DMS53 treated with DMSO at 0.1 percent for 48 hours (cell line): ENCODE measurements around the gene TRAPPC12.

Source experiments
- DNase-seq: peaks from one replicate; lab custom pipeline; 2025; ENCODE audit not compliant: unreplicated experiment; lab: John Stamatoyannopoulos, UW

Gene TRAPPC12

DNA sequence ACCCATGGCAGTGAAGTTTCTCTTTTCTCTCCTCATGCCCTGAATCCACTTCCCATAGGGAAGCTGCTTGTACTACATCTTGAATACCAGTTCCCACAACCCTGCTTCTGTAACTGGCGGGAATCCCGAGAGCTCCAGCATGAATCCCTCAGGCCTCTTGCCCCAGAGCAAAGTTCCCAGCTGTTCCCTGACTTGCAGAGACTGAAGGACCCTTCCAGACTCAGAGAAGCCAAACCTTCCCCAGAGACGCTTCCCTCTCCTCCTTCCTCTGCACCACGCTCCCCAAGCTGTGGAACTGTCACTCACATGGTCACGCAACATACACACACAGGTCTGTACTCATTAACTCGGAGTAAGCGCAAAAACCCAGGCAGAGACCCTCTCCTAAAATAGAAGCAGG, 26.4 kb downstream of the TRAPPC12 start:
- DNase-seq, result no peak

DNA sequence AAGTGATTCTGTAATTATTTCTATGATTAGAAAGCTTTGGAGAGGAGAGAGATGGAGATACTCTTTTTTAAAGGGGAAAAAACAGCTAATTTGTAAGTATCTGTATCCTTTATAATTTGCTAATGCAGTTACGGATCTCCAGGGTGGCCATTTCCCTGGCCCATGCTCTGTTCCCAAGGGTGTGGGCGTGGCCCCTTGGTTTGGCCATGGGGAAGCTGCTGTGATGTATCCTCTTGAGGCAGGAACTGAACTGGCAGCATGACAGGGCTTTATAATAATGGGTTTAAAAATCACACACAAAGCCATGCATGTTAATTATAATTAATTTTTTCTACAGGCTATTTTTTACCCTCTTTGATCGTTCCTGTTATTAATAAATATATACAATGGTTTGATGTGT, 27.0 kb downstream of the TRAPPC12 start:
- no peak for DNase-seq

DNA sequence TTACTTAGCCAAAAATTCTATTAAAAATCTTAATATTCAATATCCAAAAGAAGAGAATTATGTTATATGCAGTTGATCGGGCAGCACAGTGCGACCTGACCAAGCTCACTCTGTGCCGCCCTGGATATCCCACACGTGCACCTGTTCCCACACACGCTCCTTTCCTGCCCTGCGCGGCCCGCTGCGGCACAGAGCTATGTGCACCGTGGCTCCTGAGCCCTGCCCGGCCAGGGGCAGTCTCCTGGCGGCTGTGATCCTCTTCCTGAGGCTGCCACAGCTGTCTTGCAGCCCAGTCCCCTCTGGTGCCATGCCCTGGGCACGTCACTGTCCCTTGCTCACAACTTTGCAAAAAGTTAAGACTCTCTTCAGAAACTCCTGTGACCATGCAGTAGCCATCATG, 29.3 kb downstream of the TRAPPC12 start:
- no peak for DNase-seq

DNA sequence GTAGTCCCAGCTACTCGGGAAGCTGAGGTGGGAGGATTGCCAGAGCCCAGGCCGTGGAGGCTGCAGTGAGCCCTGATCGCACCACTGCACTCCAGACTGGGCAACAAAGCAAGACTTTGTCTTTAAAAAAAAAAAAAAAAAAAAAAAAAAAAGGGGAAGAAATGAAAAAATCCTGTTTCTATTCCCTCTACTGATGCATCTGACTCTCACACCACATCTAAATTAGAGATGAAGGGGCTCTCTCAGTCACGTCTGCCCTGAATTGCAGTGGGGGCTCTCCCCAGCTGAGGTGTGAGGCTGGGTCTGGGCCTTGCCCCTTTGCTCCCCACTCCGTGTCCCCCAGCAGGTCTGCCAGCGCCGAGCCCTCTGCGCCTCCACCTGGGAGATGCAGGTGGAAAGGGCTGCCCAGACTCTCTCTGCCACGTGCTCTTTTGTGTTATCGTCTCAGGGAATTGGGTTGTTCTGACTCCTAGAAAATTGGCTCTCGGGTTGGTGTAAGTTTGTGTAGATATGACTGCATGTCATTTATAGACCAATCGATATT, 30.2 kb downstream of the TRAPPC12 start:
- no peak for DNase-seq

DNA sequence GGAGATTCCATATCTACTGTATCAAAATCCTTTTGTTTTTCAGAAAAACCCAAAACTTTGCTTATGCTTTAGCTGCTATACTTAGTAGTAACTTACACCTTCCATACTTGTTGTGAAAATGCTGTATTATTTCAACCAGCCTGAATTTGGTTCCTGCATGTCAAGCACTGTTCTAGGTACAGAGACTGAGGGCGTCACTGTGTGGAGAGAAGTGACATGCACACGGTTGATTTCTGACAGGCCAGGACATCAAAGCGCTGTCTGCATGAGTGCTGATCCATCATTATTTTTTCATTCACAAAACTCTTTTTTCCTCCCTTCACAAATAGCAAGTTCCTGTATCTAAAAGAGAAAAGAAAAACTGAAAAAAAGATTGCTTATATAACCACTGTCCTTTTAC, 31.6 kb downstream of the TRAPPC12 start:
- no peak for DNase-seq

DNA sequence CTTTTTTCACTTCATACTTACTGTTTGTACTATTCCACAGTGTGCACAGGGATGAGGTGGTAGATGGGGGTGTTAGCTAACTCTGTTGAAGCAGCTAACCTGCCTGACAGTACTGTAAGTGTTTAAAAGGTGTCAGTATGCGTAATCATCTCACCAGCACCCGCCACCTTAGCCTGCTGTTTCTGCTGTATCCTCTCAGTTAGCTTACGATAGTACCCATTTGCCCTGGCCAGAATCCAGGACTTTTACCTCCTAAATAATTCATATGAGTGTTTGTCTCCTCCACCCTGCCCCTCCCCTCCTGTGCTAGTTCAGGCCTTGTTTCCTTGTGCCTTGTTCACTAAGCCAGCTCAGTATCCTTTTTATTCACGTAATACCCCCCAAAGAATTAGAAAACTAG, 34.2 kb downstream of the TRAPPC12 start:
- no peak for DNase-seq

DNA sequence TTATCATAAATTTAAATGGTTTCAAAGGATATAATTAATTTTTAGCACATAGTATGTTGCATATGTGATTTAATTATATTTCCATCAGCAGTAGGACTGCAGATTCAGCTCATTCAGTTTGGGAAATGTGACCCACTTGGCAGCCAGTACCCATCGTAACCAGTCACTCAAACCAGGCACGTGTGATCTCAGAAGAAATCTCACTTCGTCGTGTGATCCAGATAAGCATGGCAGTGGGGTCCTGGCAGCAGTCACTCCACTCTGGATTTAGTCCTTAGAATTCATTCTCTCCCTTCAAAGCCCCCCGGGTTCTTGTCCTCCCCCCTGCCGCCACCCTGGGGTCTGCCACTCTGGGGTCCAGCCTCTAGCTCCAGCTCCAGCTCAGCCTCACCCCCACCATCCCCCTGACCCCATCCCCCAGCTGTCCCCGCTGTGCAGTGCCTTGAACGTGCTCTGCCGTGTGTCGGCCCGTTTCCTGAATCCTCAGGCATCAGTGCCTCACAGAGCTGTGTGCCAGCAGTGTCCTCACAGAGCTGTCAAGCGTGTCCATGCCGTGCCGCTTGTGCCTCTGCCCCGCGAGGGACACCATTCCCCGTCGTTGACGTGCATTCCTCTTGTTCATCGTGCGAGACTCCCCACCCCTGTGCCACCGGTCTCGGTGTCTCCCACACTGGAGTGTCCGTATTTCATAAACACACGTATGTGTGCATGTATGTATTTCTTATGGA, 34.8 kb downstream of the TRAPPC12 start:
- no peak for DNase-seq

DNA sequence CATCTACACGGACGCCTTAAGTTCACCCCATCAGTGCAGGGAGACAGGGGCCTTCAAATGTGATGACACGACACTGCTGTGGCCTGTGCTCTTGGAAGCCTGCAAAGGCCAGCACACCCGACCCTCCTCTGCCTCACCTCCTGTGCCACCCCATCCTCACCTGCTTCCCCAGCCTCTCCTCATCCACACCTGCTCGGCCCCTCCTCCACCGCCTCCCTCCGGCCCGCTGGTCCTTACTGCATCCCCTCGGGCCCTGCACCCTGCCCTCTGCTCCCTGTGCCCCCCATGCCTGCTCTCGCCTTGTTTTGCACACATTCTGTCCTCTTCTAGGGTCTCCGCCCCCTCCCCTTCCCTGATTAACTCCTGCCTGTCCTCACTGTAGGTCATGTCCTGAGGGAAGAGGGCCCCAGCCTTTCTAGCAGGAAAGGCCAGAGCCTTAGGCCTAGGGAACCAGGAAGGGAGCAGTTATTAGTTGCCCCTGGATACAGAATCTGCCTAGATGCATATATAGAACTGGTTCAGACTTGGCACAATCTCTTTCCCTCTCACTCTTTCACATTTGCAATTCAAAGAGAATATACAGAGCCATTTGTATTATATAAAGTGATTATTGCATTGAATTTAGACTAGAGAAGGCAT, 39.4 kb downstream of the TRAPPC12 start:
- DNase-seq, result no peak

DNA sequence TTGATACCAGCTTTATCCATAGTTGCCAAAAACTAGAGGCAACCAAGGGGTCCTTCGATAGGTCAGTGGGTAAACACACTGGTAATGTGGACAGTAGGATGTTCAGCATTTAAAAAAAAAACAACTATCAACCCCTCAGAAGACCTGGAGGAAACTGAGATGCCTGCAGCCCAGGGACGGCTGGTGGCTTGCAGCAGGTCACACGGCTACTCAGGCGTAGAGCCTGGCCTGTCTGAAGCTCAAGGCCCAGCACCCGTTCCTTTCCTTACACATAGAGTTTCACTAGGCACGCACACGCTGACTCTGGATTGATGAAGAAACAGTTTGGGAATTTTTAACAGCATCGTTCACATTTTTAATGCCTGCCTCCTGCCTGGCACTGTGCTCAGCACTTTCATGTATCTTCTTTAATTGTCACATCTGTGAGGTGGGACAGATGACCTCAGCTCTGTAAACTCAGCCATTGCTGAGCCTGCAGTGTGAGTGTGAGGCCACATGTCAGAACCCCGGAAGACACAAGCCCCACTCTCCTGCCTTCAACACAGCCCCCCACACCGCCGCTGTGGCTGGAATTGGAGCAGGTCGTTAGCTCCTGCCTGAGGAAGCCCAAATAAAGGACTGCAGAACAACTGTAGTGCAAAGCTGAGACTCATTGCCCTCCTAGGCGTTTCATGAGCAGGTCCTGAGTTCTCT, 40.7 kb downstream of the TRAPPC12 start:
- no peak for DNase-seq

DNA sequence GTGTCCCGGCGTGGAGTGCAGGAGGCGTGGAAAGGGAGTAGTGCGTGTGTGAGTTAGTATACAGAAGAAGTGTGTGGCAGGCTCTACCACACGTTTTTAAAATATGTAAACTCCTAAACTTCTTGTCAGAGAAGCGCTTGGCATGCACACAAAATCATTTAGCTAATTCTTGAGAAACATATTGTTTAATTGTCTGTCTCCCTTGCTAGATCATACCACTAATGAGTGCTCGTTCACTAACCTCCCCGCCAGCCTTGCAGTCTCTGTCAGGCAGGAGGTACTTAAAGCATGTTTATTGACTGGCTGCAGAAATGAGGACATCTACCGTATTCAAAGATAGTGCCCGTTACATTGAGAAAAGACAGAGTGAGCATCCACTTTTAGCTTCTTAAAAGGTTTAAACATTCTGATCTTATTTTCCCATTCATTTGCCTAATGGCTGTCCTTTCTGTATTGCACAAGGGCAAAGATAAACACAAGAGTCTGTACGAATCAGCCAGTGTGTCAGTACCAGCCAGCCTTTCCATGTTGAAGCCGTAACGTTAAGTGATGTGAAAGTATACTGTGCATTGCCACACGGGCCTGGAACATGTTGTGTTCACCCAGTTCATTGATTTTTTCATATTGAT, 41.4 kb downstream of the TRAPPC12 start:
- DNase-seq, result no peak

DNA sequence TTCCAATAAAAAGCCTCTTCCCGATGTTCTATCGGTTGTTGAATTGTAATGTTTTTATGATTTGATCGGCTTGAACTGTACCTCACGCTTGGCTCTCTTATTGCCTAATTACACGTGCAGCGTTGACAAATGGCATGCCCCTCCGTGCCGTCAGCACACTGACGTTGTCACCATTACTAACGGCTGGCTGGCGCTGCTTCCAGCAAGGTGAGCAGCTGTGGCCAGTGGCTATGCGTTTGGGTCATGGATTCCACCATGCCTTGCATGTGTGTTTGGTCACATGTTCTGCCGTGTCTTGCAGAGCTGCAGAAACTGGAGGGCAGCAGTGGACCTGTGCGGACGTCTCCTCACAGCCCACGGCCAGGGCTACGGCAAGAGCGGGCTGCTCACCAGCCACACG, 42.1 kb downstream of the TRAPPC12 start:
- no peak for DNase-seq

DNA sequence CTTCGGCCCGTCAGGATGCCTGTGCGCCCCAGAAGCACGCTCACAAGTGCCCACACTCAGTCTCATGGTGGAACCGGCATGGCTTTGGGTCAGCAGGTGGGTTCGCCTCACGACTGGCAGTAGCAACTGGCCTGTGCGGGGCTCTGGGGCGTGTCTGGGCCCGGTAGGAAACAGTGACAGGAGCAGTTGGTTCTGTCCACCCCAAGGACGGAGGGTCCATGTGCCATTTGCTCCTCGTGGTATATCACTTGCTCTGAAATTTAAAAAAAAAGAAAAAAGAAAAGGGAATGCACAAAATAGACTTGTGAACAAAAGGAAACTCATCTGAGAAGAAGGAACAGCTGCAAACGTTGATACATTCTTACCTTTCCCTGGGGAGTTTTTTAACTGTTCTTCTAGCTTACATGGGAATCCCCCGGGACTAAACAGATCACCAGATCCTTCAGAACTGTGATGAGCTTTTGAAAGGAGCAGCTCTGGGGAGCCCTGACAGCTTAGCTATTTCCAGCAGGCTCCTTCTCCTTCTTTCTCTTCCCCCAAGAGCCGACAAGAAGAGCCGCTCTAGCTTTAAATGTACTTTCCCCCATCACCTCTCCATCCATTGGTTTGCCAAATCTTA, 42.8 kb downstream of the TRAPPC12 start:
- no peak for DNase-seq

DNA sequence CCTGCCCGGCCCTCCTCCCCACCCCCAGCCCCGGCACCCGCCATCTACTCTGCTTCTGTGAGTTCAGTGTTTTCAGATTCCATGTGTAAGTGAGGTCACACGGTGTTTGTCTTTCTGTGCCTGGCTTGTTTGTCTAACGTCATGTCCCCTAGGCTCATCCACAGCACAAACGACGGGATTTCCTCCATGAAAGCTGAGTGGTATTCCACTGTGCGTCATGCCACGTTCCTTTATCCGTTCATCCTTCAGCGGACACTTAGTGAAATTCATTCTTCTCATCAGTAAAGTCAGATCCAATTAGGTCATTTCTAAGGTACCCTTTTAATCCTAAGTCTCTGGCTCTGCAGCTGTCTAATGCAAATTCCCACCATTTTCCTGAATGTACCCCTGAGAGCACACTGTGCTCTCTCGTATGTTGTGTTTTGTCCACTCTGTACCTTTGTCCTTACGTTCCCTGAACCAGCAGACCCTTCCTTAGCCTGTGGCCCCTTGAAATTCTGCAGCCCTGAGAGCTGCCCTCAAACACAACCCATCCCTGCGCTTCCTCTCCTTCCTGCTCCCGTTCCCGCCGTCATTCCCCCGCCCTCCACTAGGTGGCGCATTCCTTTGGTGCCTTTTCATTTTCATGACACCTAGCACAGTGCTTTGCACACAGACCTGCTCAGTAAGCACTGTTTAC, 44.1 kb downstream of the TRAPPC12 start:
- DNase-seq, result peak; percentile 30

DNA sequence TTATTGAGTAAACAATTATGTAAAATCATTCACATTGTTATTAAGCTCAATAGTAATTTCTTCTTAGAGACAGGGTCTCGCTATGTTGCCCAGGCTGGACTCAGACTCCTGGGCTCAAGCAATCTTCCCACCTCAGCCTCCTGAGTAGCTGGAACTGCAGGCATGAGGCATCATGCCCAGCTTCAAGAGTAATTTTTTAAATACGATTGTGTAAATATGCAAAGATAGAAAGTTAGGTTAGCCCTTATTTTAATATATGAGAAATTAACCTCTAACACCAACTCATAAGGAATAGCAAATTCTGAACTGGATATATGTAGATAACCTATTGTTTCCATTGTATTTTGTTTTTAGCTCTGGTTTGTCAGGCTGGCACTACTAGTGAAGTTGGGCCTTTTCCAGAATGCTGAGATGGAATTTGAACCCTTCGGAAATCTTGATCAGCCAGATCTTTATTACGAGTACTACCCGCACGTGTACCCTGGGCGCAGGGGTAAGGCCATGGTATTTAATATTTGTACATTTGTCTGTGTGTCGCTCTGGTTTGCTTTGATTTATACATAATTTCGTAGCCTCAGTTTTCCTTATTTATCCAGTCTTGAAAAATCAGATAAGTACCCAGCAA, 44.8 kb downstream of the TRAPPC12 start:
- DNase-seq, result no peak

DNA sequence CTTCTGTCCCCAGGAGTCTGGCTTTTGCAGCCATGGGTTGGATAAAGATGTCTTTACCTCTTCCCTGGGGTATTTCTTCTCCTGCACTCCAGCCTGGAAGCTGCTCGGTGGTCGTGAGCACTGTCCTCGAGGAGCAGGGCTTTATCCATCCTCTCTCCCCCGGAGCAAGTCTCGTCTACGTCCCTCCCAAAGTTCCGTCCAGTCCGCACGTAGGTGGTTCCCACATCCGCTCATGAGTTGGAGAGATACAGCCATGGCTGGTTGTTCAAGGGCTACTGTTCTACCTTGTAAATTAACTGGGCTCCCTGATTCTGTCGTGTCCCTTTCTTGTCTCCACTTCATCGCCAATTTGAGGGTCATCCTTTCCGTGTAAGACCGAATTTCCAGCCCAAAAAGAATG, 47.1 kb downstream of the TRAPPC12 start:
- no peak for DNase-seq

DNA sequence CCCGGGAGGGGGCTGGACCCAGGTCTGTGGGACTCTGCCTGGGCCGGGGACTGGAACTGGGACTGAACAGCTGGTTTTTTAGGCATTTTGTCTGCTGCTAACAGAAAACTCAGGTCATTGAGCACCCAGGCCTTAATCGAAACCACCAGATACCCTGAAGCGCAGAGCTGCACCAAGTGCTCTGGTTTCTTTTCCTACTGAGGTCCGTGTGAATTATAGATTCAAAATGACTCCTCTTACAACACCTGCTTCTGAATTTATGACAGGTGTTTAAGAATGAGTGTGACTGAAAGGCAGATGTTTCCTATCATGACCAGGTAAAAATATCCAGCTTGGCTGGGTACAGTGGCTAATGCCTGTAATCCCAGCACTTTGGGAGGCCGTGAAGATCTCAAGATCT, 47.8 kb downstream of the TRAPPC12 start:
- DNase-seq, result no peak

DNA sequence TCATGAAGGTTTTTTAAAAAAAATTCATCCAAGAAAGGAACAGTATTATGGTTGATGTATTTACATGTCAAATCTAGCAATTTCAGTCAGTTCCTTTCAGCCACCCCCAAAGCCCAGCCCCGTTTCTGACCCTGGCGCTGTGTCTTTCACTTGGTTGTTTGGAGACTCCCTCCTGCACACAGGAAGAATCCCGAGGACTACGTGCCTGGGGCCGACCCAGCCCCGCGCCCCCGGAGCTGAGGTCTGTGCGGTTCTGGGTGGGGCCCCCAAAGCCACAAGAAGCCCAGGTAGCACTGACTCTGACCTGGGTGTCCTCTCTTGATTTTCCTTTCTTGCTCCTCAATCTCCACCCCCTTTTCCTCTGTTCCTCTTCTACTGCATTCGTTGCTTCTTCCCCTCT, 49.1 kb downstream of the TRAPPC12 start:
- no peak for DNase-seq

DNA sequence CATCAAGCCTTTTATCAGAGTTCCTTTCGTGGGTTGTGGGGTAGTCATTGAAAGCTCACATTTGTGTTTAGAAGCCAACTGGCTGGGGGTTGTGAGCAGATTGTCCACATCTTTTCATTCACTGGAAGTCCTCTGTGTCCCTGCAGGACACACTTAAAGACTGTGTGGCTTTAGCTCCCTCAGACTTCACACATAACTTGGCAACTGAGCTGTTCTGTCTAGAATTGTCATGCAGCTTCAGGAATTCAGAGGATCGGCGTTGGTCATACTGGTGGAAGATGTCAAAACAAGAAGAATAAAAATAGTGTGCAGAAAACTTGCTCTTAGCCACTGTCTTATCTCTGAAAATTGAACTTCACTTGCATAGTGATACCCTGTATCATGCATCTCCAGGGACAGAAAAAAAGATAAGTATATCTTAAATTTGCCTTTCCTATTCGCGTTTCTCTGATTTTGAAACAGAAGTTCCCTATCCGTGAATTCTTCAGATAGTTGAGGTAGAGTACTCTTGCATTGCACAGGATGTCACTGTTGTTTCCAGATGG, 49.6 kb downstream of the TRAPPC12 start:
- no peak for DNase-seq

DNA sequence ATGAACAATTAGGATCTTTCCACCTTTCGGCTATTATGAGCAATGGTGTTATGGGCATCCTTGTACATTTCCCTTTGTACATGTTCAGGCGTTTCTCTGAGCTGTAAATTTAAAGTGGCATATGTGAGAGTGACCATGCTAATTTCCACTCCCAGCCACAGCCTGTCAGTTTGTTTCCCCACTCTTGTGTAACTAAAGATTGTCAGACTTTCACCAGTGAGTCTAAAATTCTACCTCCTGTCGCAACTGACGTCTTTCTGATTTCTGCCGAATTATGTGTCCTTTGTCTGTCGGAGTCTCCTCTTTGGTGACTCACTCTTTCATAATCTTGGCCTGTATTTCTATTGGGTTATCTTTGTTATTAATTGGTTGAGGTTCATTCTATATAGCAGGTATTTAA, 50.7 kb downstream of the TRAPPC12 start:
- DNase-seq, result no peak
